NCI-H69 (cell line): ENCODE results near the gene NOX1.

Experiments
- DNase-seq: peaks from one replicate; lab custom pipeline; 2025; lab: John Stamatoyannopoulos, UW

NOX1 gene

DNA sequence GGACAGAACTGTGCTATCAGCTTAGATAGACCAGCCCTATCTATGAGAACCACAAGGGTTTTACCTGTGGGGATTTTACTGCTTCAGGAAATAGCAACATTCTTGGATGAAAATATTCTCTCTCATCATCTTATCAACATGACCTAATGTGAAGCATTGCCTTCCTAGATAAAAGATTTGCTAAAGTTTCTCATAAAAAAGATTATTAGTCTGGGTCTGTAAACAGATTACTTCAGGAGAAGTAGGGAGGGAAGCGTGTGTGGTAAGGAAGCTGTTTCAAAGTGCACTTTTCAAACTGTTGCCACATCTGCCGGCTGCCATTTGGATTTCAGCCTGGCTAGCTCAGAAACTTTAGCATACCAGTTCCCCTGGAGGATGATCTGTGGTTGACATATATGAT, at the start of gene NOX1:
Gene NOX1, minus strand, starts transcription at position 35 of the 400 bp plus-strand sequence. CDS start 220 bp downstream, outside the sequence.
- no peak for DNase-seq

DNA sequence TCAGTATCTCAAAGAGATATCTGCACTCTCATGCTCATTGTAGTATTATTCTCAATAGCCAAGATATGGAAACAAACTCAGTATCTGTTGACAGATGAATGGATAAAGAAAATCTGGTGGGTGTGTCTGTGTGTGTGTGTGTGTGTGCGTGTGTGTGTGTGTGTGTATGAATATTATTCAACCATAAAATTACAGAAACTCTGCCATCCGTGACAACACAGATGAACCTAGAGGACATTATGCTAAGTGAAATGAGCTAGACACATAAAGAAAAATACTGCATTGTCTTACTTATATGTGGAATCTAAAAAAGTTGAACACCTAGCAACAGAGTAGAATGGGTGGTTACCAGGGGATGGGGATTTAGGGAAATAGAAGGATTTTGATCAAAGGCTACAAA, 41.4 kb upstream of the NOX1 start:
- peak; percentile 18 for DNase-seq

DNA sequence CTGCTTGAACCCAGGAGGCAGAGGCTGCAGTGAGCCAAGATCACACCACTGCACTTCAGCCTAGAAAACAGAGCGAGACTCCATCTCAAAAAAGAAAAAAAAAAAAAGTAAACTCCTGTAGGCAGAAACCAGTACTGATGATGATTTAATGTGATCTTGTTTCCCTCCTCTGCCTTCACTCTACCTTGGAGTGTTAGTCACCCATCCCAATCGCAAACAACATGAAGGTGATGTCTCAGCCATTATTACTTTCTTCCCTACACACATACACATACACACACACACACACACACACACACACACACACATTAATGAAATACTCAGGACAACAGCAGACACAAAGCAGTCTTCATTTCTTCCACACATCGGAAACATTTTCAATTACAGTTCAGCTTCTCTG, 39.0 kb upstream of the NOX1 start:
- no peak for DNase-seq

DNA sequence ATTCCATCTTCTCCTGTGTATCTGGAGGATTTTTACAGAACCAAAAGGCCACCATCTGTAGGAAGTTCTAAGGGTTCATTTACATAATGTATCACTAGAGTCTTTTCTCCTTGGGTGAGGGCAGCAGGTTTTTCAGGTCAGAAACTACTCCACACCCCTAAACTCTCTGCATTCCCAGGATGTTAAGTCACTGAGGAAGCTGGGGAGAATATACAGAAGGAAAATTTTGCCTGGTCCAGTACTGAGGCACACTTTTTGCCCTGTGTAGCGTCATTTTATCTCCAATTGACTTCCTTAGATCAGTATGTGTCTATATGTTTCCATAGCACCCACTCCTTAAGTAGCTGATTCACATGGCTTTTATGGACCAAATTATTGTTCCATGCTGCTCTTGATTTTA, 37.6 kb upstream of the NOX1 start:
- DNase-seq, result no peak

DNA sequence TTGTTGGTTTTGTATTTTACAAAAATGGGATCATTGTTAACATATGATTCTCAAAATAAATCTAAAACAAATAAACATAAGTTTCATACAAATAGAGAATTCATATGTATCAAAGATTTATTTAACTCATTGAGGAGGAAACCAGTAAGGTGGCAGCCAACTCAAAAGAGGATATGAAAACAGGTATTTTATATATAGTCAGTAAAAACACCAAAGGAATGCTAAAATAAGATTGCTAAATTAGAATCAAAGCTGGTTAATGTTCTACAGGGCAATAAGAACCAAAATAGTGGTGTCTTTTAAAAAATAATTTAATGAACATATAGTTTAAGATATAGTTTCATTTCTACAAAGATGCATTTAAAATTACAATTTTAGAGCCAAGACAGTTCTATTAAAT, 31.5 kb upstream of the NOX1 start:
- no peak for DNase-seq

DNA sequence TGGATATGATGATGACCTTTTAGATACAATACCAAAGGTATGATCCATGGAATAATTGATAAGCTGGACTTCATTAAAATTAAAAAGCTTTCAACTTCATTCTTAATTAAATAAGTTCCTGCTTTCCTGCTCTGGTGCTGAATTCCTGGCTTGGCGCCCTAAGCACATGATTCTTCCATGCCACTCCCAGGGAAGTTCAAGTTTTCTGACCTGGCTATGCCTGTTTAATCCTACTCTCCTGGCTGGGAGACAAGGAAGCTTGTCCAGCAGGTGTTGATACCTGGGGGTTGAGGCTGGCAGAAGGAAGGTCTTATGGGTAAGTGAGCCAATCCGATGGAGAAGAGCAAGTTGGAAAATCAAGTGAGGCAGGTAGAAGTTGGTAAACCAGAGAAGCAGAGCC, 30.3 kb upstream of the NOX1 start:
- DNase-seq, result no peak

DNA sequence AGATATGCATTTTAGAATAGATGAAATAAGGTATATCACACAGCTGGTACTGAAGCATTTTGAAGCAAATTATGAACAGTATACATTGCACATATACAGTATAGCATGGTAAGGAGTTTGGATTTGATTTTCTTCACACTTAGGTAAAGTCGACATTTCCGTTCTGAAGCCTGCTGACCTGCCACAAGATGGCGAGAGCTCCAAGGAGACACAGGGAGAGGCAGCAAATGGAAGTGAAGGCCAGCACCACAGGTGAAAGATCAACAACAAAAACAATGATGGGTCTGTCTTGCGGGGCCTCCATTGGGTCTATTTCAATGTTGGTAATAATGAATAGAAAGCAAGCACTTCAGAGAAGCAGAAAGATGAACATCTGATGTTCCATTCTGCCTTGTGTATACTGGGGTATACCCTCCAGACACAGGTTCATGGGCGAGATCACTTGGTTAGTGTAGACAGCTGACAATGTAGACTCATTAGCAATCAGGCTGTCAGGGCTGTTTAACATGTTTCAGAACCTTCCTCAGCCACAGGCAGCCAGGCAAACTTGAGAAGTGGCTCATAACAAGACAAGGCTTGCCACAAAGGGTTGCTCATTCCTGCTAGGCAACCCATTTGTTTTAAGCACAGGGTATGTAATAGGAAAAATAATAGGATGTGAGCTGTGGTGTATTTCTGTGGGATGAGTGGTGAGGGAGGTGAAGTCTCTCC, 21.4 kb upstream of the NOX1 start:
- DNase-seq, result peak; percentile 69

DNA sequence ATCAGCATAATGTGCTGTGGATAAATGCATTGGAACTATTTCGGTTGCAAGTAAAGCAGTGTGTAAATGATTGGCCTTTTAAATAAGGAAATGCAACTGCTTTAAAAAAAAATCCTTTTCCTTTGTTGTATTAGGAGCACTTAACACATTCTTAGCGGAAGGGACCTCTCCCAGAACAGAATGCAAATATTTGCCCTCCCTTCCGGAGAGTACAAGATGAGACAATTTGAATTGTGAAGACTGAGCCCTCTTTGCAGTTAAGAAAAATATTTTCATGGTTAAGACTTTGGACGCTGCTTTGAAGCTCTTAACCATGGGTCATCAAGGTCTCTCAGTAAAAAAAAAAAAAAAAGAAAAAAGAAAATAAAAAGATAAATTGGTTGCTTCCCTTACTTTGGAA, 9.5 kb upstream of the NOX1 start:
- DNase-seq, result peak; percentile 3

DNA sequence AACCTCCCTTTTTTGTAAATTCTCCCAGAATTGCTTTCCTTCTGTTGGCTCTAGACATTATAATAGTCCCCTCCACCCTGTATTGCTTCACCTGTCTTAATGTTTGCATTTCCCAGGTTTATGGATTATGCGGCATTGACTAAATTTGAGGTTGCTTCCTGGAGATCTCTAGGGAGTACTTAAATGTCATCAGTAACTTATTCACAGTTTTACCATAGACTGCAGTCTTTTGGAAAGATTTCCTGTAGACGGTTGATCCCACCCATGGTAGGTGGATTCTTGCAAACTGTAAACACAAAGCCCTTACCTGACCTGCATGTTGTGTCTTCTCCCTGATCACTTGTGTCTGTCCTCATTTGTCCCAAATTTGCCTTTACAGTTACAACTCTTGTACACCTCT, 6.2 kb upstream of the NOX1 start:
- peak; percentile 68 for DNase-seq

DNA sequence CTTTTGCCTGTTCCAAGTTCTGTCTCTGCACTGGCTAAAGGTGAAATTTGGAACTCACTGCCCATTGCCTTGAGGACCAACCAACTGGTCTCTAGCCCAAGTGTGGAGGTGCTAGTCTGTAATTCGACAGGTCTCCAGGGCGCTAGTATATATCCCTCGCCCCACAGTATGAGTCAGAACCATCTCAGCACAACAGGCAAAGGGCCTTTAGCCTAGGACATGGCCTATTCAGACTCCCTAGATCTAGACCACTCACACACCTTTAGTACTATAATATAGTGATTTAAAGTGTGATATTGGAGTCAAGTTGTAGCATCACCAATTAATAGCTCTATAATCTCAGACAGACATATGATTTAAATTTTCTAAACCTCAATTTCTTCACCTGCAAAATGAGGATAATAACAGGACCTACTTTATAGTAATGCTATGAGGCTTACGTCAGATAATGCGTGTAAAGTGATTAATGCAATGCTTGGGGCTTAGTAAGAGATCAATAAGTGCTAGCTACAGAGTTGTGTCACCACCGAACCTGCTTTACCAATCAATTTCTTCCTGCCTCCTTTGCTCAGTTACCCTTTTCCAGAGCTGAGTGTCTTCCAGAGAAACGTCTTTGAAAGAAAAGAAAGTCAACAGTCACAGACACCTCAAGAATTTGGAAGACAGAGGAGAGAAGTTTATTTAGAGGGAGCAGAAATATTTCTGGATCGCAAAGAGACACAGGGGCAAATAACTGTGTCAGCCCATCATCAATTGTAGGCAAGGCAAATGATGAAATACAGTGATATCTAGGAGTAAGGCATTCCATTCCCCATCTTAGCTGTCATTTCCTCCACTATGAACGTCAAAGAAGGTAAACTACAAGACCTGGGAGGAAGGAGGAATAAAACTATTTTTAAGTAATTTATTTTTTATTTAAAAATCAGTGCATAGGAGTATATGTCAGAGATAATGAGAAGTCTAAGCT, 2.3 kb downstream of the NOX1 start:
- DNase-seq, result no peak

DNA sequence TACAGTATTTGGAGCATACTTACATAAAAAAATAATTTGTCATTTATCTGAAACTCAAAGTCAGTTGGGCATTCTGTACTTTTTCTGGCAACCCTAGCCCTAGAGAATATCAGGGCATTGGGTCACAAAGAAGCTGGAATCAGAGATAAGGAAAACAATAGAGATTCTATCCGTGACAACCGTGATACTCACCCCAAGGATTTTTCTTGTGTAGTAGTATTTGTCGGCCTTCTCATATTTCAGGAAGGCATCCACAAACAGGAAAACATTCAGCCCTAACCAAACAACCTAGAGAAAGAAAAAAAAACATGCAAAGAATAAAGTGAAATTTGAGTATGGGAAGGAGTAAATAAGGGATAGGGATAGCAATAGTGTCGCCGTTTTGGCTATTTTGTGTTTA, 3.6 kb downstream of the NOX1 start:
- DNase-seq, result no peak

DNA sequence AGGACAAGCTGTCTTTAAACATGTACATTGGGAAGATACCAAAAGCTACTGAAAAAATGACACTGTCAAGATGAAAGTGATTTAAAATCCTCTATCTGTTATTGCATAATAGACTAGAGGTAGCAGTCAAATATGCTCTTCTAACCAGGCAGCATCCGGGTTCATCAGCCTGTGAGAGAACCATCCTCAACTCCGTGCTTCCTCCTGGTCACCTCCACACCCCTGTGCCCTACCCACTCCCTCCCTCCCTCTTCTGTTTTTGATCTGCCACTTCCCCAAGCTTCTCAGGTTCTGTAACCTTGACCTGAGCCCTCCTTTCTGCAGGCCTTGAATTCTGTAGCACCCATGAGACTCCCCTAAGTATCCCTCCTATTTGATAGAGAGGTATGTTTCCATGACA, 5.9 kb downstream of the NOX1 start:
- no peak for DNase-seq

DNA sequence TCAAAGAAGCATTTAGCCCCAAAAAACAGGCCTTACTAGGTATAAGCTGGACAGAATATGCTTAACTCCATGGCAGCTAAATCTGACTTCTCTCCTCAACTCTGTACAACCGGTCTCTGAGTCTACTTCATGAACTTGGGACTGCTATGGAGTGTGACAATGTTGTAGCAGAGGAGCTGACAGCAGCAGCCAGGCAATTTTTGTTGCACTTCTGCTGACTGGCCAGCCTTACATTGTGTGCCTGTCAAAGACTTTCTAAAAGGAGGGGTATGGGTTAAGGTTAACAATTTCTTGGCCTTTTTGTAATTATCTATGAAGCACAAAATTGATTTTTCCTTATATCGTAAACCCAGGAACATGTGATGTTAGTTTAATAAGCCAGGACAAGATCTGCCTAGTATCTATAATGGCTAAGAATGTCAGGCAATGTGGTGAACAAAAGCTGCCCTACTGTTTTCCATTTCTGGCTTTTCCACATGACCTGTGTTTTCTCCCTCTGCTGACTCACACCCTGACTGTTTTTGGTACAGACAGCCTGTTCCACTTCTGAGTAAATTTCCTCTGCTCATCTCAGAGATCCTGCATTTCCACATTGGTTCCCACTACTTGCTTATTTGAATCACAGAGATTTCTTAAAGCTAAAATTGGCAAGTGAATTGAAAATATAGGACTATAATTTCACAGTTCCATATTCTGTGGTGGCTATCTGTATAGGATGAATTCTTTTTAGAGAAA, 9.3 kb downstream of the NOX1 start:
- DNase-seq, result peak; percentile 0

DNA sequence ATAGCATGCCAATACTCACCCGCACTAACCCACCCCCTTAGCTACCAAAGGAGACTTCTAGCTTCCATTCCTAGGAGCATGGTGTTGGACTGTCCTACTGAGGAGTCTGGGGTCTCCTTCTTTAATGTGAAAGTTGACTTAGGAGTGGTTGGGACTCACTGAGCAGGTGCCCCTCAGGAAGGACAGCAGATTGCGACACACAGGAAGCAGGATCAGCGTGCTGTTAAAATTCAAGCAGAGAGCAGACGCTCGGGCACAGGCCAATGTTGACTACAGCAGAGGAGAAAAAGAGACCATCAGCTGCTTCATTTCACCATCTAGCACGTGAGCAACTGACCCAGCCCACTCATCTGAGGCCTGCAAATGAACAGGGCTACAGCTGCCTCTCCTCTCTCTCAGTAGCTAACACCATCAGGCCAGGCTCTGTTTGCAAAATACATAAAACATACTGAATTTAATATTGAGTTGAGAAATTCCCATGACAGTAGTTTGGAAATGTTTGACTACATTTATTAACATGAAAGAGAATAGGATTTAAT, 10.8 kb downstream of the NOX1 start:
- DNase-seq, result peak; percentile 4

DNA sequence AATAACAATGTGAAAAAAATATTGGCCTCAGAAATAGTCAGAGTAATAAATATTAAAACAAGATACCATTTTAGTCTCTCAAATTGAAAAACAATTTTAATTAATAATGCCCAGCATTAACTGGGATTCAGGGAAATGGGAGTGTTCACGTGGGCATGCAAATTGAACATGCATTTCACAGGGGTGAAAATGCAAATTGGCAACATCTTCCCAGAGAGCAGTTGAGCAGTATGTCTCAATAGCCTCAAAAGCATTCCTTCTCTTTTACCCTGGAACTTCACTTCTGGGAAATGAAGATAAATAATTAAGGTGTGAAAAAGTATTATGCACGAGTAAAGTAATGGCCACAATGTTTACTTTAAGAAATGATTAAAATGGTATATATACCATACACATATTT, 21.3 kb downstream of the NOX1 start:
- no peak for DNase-seq

DNA sequence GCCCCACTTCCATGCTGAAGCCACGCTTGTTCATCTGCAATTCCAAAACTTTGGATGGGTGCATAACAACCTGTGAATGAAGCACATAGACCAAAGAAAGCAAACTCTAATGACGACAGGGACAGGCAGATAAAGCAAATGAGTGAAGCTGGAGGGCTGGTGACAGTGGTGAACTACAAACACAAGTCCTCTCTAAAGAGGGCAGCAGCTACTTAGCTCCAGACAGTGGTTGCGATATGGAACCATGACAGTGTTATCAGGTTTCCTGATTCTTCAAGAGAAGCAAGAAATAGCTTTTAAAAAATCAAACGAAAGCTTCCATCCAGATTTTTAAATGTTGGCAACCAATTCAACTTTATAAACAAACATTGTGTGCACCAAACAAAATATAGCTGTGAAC, 23.8 kb downstream of the NOX1 start:
- DNase-seq, result no peak

DNA sequence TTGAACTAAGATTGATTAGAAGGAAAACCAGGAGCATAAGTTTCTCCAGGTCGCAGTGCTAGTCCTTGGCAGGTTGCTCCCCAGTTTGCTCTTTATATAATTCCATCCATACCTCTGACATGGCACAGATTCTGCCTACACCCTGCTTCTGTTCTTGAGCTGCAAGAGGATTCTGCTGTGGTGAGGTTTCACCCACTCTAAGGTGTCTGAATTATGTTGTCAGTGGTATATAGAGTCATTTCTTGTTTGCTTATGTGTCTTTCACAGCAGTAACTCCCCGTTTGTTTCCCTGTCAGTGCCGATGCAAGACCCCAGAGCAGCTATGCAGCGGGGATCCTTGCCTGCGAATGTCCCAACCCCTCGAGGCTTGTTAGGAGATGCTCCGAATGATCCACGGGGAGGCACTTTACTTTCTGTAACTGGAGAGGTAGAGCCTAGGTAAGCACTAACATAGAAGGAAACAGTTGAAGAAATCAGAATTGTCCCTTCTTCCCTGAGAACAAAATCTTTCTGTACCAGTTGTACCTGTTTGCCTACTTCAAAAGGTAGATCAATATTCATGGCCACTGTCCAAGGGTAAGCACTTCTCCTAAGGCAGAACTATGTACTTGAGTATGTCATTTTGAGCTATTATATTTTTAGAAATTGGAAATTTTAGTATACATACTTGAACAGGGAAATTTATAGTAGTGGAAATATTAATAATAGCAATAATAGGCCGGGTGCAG, 42.8 kb downstream of the NOX1 start:
- no peak for DNase-seq

DNA sequence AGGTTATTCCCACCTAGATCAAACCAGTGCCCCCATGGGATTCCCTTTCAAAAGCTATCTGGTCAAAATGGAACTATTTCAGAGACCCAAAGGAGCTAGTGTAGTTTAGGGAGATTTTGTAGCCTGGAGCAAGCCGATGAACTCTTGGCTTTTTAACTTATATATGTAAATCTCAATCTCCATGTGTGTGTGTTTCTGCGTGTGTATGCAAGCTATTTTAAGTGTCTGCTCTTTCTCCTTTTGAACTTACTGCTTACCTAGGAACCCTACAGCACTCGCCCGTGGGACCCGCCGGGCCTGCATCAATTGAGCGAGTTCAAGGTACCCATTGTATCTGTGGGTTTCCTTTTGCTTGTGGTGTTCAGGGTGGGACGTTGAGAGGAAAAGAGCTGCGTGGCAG, 43.6 kb downstream of the NOX1 start:
- DNase-seq, result no peak

DNA sequence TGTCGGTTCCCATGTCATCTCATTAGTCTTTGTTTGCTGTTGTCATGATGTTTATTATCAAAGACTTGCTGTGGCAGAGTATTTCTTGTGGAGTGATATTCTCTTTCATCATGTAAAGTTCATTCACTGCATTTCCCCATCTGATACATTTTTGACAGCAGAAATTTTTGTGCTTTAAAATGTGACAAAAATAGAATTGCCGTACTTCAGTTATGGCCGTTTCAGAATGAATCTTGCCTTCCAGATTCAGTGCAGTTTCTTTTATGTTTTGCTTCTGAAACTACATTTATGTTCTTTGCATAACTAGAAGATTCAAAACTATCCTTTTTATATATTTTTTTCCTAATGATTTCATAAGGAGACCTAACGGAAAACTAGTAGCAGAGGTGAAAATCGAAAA, 44.0 kb downstream of the NOX1 start:
- DNase-seq, result no peak

DNA sequence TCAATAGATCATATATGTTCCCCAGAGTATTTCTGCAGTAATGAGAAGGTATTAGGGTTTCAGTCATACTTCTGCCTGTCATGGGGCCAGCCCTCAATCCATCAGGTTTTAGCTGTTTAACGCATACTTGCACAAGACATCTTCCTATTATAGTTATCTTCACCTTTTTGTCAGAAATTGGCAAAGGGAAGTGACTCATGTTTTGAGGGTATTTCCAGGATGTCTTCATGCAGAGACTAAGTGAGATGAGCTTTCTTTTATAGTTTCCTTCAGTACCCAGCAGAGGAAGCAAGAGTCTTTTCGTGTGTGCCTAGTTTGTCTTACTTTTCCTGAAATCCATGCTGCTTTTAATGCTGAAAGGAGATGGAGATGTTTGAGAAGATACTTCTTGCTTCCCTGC, 44.4 kb downstream of the NOX1 start:
- no peak for DNase-seq

DNA sequence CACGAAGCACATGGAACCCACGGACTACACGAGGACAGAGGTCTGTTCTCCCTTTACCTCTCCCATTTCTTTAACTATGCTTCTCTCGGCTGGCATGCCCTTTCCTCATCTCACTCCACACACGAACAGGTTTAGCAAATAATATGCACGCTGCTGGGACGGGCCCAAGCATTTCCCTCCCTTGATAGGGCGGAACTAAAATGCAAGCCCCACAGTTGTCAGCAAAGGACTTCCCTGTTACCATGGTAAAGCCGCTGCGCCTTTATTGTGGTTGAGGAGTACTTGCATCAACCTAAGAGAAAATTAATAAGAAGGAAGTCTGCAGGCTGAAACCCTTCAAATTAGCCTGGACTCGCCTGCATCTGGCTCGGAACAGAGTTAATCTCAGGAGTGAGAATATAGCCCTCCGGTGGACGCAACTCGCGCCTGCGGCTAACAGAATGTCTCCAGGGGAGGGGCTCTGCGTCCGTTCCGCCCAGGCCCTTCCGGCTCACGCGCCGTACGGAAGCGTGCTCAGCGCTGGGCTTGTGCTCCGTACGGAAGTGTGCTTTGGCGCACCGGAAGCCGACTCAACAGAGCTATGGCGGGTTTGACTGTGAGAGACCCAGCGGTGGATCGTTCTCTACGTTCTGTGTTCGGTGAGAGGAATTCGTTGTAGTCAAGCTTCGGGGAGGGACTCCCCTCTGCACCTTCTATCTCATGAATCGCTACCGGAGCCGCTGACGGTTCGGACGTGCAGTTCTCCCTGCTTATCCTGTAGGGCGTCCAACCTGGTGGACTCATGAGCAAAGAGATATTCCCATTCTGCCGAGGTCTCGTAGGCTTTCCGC, 54.1 kb downstream of the NOX1 start, which contains the start of gene CSTF2:
Gene CSTF2, plus strand, starts transcription at position 555 of the 830 bp plus-strand sequence. Its CDS starts 26 bp downstream, at position 581.
- DNase-seq, result peak; percentile 92
